DMS114 treated with DMSO at 0.1 percent for 48 hours (cell line): ENCODE measurements around the gene CAMKMT.
A peak's percentile ranks its signal among the peaks of the same experiment; 100 is the strongest.

ENCODE experiments used
- DNase-seq: peaks from one replicate; lab custom pipeline; 2025; ENCODE audit not compliant: unreplicated experiment; lab: John Stamatoyannopoulos, UW

CAMKMT gene

GRCh38 chr2:44442019-44442418, 80.3 kb downstream of the CAMKMT start:
- DNase-seq = no peak

- DNase-seq = no peak
These were observed 81.8 kb downstream of the CAMKMT start for GRCh38 chr2:44443517-44443916.

- no peak for DNase-seq
These were observed 83.1 kb downstream of the CAMKMT start for GRCh38 chr2:44444881-44445280.

GRCh38 chr2:44448860-44449527, 87.2 kb downstream of the CAMKMT start:
- no peak for DNase-seq

GRCh38 chr2:44450082-44450481, 88.3 kb downstream of the CAMKMT start:
- DNase-seq = peak; percentile 56

GRCh38 chr2:44450806-44451205, 89.1 kb downstream of the CAMKMT start:
- DNase-seq = no peak

GRCh38 chr2:44452069-44452583, 90.4 kb downstream of the CAMKMT start:
- no peak for DNase-seq

- no peak for DNase-seq
These were observed 91.5 kb downstream of the CAMKMT start for GRCh38 chr2:44453259-44453658.

- DNase-seq = no peak
These were observed 94.1 kb downstream of the CAMKMT start for GRCh38 chr2:44455877-44456276.

GRCh38 chr2:44456946-44457345, 95.2 kb downstream of the CAMKMT start:
- no peak for DNase-seq

GRCh38 chr2:44459739-44460138, 98.0 kb downstream of the CAMKMT start:
- peak; percentile 13 for DNase-seq

- no peak for DNase-seq
These were observed 101.4 kb downstream of the CAMKMT start for GRCh38 chr2:44462934-44463849.

GRCh38 chr2:44464437-44464836, 102.7 kb downstream of the CAMKMT start:
- DNase-seq = no peak

GRCh38 chr2:44470151-44470550, 108.4 kb downstream of the CAMKMT start:
- DNase-seq = no peak

GRCh38 chr2:44477657-44478414, 116.1 kb downstream of the CAMKMT start:
- no peak for DNase-seq

GRCh38 chr2:44479127-44479887, 117.6 kb downstream of the CAMKMT start:
- DNase-seq = peak; percentile 87

GRCh38 chr2:44480068-44480467, 118.3 kb downstream of the CAMKMT start:
- no peak for DNase-seq

- no peak for DNase-seq
These were observed 125.3 kb downstream of the CAMKMT start for GRCh38 chr2:44487052-44487451.

GRCh38 chr2:44490726-44491125, 129.0 kb downstream of the CAMKMT start:
- no peak for DNase-seq

GRCh38 chr2:44494006-44494405, 132.3 kb downstream of the CAMKMT start:
- no peak for DNase-seq

GRCh38 chr2:44495035-44495434, 133.3 kb downstream of the CAMKMT start:
- no peak for DNase-seq
